Osteoblast (primary cell): ENCODE results near the gene AKT2. TPM values are rescaled to one million over a fixed set of nuclear protein-coding genes. Genes with fewer than 3 reads are reported as not detected.

Experiments
- DNase-seq: peaks from one replicate; pipeline ENCODE4 v3.0.0; 2011; ENCODE audit warnings: low spot score, mixed read lengths; ENCODE audit not compliant: insufficient read length; ENCODE audit errors: missing footprints
- H2AFZ ChIP-seq: 2 replicates; pipeline ENCODE4 v1.6.0; 2011; ENCODE audit warnings: mild to moderate bottlenecking, low read length
- H3K27ac ChIP-seq: 2 replicates; pipeline ENCODE4 v1.5.1; 2011; ENCODE audit warnings: mild to moderate bottlenecking, low read depth, low read length, moderate library complexity
- H3K27me3 ChIP-seq: 2 replicates; pipeline ENCODE4 v1.6.0; 2012; ENCODE audit warnings: mild to moderate bottlenecking, control low read depth, inconsistent platforms, low read length, moderate library complexity; ENCODE audit not compliant: insufficient read depth
- H3K36me3 ChIP-seq: 2 replicates; pipeline ENCODE4 v1.5.1; 2011; ENCODE audit warnings: mild to moderate bottlenecking, low read length, control low read depth, moderate library complexity; ENCODE audit not compliant: insufficient read depth
- H3K4me1 ChIP-seq: 2 replicates; pipeline ENCODE4 v1.5.1; 2011; ENCODE audit warnings: mild to moderate bottlenecking, low read length, control low read depth, moderate library complexity; ENCODE audit not compliant: insufficient read depth
- H3K4me2 ChIP-seq: 2 replicates; pipeline ENCODE4 v1.6.0; 2011; ENCODE audit warnings: mild to moderate bottlenecking, low read length; ENCODE audit not compliant: insufficient read depth
- H3K4me3 ChIP-seq: fragments of 200-600 bp; sonication (generic); 3 replicates; pipeline ENCODE4 v1.5.1; 2012; ENCODE audit warnings: mild to moderate bottlenecking, low read length, inconsistent platforms; ENCODE audit not compliant: insufficient read depth
- H3K79me2 ChIP-seq: 2 replicates; pipeline ENCODE4 v1.6.0; 2012; ENCODE audit warnings: mild to moderate bottlenecking, low read length, control low read depth, inconsistent platforms; ENCODE audit not compliant: insufficient read depth
- H3K9me3 ChIP-seq: 2 replicates; pipeline ENCODE4 v1.5.1; 2011; ENCODE audit warnings: low read depth, low read length, control low read depth
- H4K20me1 ChIP-seq: 2 replicates; pipeline ENCODE4 v1.6.0; 2012; ENCODE audit warnings: mild to moderate bottlenecking, low read length, control low read depth; ENCODE audit not compliant: insufficient read depth
- CTCF ChIP-seq: IDR thresholded peaks from 2 replicates; pipeline ENCODE4 v1.5.1; 2011; ENCODE audit warnings: mild to moderate bottlenecking, low read depth, low read length, moderate library complexity; ENCODE audit errors: extremely low read depth
- total RNA-seq: library from RNA; depleted of rRNA; stranded (reverse); fragments of >200 nt; gene quantifications from 2 replicates; pipeline ENCODE4 v1.2.3, GENCODE V29; 2012

AKT2 gene
- total RNA-seq, 1 donor, result 115 TPM

- Histone ChIP-seq H3K79me2 (no peaks in the 10 kb centered on the region), H3K9me3 (no peaks in the 10 kb centered on the region), H3K27ac (no peak overlapping the region), H3K36me3 (peaks cover 1% of the 10 kb centered on the region), H4K20me1 (peaks cover 4% of the 10 kb centered on the region), H3K4me2 (no peak overlapping the region), H3K4me1 (peaks cover 6% of the 10 kb centered on the region), H3K4me3 (no peak overlapping the region), H3K27me3 (peaks cover 23% of the 10 kb centered on the region), H2AFZ (no peak overlapping the region)
- peak; percentile 82 for DNase-seq
- no peak for TF ChIP-seq CTCF
Measured at GRCh38 chr19:40216013-40216776, 69.0 kb downstream of the AKT2 start.

- Histone ChIP-seq H3K79me2 (no peaks in the 10 kb centered on the region), H3K27me3 (peaks cover 23% of the 10 kb centered on the region), H3K9me3 (no peaks in the 10 kb centered on the region), H4K20me1 (peaks cover 4% of the 10 kb centered on the region), H3K4me2 (no peak overlapping the region), H2AFZ (no peak overlapping the region), H3K27ac (no peak overlapping the region), H3K36me3 (peaks cover 7% of the 10 kb centered on the region), H3K4me3 (no peak overlapping the region), H3K4me1 (peaks cover 6% of the 10 kb centered on the region)
- no peak for TF ChIP-seq CTCF
- peak; percentile 84 for DNase-seq
Measured at GRCh38 chr19:40214936-40215335, 70.2 kb downstream of the AKT2 start.

- no peak overlapping the region for H3K4me2 ChIP-seq
- H4K20me1 ChIP-seq, result peaks cover 4% of the 10 kb centered on the region
- H3K27me3 ChIP-seq, result peaks cover 23% of the 10 kb centered on the region
- DNase-seq, result peak; percentile 85
- H3K9me3 ChIP-seq, result no peaks in the 10 kb centered on the region
- H3K79me2 ChIP-seq, result no peaks in the 10 kb centered on the region
- H3K27ac ChIP-seq, result no peak overlapping the region
- H3K4me1 ChIP-seq, result no peaks in the 10 kb centered on the region
- peaks cover 9% of the 10 kb centered on the region for H3K36me3 ChIP-seq
- H2AFZ ChIP-seq, result no peak overlapping the region
- no peak for TF ChIP-seq CTCF
- no peak overlapping the region for H3K4me3 ChIP-seq
Measured at GRCh38 chr19:40213882-40214570, 71.1 kb downstream of the AKT2 start.

GRCh38 chr19:40213251-40213829 lies 71.8 kb downstream of the AKT2 start:
- no peaks in the 10 kb centered on the region for H3K79me2 ChIP-seq
- H3K27ac ChIP-seq, result no peak overlapping the region
- H3K36me3 ChIP-seq, result peaks cover 14% of the 10 kb centered on the region
- no peaks in the 10 kb centered on the region for H3K4me1 ChIP-seq
- H3K4me2 ChIP-seq, result no peak overlapping the region
- H3K9me3 ChIP-seq, result no peaks in the 10 kb centered on the region
- DNase-seq, result peak; percentile 64
- TF ChIP-seq CTCF, result no peak
- H4K20me1 ChIP-seq, result peaks cover 1% of the 10 kb centered on the region
- H2AFZ ChIP-seq, result no peak overlapping the region
- peaks cover 20% of the 10 kb centered on the region for H3K27me3 ChIP-seq
- no peak overlapping the region for H3K4me3 ChIP-seq
